ENCODE results near the gene LRRC1. TPM values are rescaled to one million over a fixed set of nuclear protein-coding genes. Genes with fewer than 3 reads are reported as not detected.

LRRC1 gene
- total and polyA plus RNA-seq, 2 of the 8 experiments (the other 6 are each of a cell fraction or from before 2014, with no cell fraction given): 6.7 to 15.9 TPM

DNA sequence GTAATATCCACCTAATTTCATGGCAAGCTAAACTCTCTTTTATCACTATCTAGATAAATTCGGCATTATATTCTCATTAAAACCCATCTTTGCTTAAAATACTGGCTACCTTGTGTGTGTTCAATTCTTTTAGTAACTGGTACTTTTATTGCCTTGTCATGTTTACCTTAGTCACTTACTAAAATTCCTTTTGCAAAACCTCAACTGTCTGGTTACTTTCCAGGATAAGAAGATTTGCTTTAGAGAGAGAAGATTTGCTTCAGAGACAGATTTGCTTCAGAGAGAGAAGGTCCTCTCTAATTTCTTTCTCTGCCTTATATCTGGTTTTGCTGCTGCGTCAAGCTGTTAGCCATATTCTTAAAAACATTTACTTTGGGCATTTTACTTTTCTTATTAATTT is 164.9 kb downstream of the LRRC1 start (continued):
- TF ChIP-seq, protein P1, sequence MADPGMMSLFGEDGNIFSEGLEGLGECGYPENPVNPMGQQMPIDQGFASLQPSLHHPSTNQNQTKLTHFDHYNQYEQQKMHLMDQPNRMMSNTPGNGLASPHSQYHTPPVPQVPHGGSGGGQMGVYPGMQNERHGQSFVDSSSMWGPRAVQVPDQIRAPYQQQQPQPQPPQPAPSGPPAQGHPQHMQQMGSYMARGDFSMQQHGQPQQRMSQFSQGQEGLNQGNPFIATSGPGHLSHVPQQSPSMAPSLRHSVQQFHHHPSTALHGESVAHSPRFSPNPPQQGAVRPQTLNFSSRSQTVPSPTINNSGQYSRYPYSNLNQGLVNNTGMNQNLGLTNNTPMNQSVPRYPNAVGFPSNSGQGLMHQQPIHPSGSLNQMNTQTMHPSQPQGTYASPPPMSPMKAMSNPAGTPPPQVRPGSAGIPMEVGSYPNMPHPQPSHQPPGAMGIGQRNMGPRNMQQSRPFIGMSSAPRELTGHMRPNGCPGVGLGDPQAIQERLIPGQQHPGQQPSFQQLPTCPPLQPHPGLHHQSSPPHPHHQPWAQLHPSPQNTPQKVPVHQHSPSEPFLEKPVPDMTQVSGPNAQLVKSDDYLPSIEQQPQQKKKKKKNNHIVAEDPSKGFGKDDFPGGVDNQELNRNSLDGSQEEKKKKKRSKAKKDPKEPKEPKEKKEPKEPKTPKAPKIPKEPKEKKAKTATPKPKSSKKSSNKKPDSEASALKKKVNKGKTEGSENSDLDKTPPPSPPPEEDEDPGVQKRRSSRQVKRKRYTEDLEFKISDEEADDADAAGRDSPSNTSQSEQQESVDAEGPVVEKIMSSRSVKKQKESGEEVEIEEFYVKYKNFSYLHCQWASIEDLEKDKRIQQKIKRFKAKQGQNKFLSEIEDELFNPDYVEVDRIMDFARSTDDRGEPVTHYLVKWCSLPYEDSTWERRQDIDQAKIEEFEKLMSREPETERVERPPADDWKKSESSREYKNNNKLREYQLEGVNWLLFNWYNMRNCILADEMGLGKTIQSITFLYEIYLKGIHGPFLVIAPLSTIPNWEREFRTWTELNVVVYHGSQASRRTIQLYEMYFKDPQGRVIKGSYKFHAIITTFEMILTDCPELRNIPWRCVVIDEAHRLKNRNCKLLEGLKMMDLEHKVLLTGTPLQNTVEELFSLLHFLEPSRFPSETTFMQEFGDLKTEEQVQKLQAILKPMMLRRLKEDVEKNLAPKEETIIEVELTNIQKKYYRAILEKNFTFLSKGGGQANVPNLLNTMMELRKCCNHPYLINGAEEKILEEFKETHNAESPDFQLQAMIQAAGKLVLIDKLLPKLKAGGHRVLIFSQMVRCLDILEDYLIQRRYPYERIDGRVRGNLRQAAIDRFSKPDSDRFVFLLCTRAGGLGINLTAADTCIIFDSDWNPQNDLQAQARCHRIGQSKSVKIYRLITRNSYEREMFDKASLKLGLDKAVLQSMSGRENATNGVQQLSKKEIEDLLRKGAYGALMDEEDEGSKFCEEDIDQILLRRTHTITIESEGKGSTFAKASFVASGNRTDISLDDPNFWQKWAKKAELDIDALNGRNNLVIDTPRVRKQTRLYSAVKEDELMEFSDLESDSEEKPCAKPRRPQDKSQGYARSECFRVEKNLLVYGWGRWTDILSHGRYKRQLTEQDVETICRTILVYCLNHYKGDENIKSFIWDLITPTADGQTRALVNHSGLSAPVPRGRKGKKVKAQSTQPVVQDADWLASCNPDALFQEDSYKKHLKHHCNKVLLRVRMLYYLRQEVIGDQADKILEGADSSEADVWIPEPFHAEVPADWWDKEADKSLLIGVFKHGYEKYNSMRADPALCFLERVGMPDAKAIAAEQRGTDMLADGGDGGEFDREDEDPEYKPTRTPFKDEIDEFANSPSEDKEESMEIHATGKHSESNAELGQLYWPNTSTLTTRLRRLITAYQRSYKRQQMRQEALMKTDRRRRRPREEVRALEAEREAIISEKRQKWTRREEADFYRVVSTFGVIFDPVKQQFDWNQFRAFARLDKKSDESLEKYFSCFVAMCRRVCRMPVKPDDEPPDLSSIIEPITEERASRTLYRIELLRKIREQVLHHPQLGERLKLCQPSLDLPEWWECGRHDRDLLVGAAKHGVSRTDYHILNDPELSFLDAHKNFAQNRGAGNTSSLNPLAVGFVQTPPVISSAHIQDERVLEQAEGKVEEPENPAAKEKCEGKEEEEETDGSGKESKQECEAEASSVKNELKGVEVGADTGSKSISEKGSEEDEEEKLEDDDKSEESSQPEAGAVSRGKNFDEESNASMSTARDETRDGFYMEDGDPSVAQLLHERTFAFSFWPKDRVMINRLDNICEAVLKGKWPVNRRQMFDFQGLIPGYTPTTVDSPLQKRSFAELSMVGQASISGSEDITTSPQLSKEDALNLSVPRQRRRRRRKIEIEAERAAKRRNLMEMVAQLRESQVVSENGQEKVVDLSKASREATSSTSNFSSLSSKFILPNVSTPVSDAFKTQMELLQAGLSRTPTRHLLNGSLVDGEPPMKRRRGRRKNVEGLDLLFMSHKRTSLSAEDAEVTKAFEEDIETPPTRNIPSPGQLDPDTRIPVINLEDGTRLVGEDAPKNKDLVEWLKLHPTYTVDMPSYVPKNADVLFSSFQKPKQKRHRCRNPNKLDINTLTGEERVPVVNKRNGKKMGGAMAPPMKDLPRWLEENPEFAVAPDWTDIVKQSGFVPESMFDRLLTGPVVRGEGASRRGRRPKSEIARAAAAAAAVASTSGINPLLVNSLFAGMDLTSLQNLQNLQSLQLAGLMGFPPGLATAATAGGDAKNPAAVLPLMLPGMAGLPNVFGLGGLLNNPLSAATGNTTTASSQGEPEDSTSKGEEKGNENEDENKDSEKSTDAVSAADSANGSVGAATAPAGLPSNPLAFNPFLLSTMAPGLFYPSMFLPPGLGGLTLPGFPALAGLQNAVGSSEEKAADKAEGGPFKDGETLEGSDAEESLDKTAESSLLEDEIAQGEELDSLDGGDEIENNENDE (IDR thresholded peaks at IDR 0.05; ENCODE audit: insufficient replicate concordance, low read length): no peak
- TF ChIP-seq SIRT6 (IDR thresholded peaks at IDR 0.05; ENCODE audit: low read length) (no peak), GTF2F1 (IDR thresholded peaks at IDR 0.05; ENCODE audit: borderline replicate concordance, low read depth, low read length) (no peak), CTBP2 (IDR thresholded peaks at IDR 0.05; ENCODE audit: borderline replicate concordance, insufficient read depth, insufficient read length, low read length) (no peak)
- TF ChIP-seq, protein P2, sequence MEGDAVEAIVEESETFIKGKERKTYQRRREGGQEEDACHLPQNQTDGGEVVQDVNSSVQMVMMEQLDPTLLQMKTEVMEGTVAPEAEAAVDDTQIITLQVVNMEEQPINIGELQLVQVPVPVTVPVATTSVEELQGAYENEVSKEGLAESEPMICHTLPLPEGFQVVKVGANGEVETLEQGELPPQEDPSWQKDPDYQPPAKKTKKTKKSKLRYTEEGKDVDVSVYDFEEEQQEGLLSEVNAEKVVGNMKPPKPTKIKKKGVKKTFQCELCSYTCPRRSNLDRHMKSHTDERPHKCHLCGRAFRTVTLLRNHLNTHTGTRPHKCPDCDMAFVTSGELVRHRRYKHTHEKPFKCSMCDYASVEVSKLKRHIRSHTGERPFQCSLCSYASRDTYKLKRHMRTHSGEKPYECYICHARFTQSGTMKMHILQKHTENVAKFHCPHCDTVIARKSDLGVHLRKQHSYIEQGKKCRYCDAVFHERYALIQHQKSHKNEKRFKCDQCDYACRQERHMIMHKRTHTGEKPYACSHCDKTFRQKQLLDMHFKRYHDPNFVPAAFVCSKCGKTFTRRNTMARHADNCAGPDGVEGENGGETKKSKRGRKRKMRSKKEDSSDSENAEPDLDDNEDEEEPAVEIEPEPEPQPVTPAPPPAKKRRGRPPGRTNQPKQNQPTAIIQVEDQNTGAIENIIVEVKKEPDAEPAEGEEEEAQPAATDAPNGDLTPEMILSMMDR (IDR thresholded peaks at IDR 0.05; ENCODE audit: control extremely low read depth in 1 of 3, insufficient read depth in 1 of 3, low read depth in 1 of 3, low read length in 3 of 3): no peak
